Neural cell (in vitro differentiated cells): ENCODE results near the gene LRRK1.

Experiments used
- CTCF ChIP-seq: fragments of 450-650 bp; IDR thresholded peaks from 2 replicates; pipeline ENCODE4 v1.5.1; 2014; ENCODE audit warnings: antibody characterized with exemption, mild to moderate bottlenecking, moderate library complexity; ENCODE audit not compliant: poor library complexity, severe bottlenecking
- EP300 ChIP-seq: fragments of 450-650 bp; conservative IDR thresholded peaks from 2 replicates; pipeline ENCODE4 v1.6.1; 2014; ENCODE audit warnings: antibody characterized with exemption, mild to moderate bottlenecking, moderate library complexity; ENCODE audit not compliant: poor library complexity, severe bottlenecking
- EZH2 ChIP-seq: fragments of 200-600, 300-800 bp; shearing (Covaris generic), sonication (generic); IDR thresholded peaks from 2 replicates; pipeline ENCODE4 v1.6.1; 2014; ENCODE audit warnings: antibody characterized with exemption, low read length, borderline replicate concordance, mild to moderate bottlenecking; ENCODE audit not compliant: insufficient read depth, poor library complexity, severe bottlenecking
- POLR2AphosphoS5 ChIP-seq: IDR thresholded peaks from 2 replicates; pipeline ENCODE4 v1.6.1; 2012
- REST ChIP-seq: IDR thresholded peaks from 2 replicates; pipeline ENCODE4 v1.6.1; 2012; ENCODE audit warnings: borderline replicate concordance
- SMC3 ChIP-seq: fragments of 450-650 bp; conservative IDR thresholded peaks from 2 replicates; pipeline ENCODE4 v1.6.1; 2014; ENCODE audit warnings: antibody characterized with exemption, mild to moderate bottlenecking, moderate library complexity; ENCODE audit not compliant: poor library complexity
- TAF1 ChIP-seq: IDR thresholded peaks from 2 replicates; pipeline ENCODE4 v1.6.1; 2012; ENCODE audit warnings: low read depth

GRCh38 chr15:100914876-100915275, 4.3 kb upstream of the LRRK1 start:
- TF ChIP-seq TAF1 (no peak), CTCF (no peak), EZH2 (no peak), POLR2AphosphoS5 (no peak), SMC3 (no peak), EP300 (no peak), REST (no peak)
